SK-N-MC (cell line): ENCODE measurements around the gene LRP6.

Experiments used
- EZH2 ChIP-seq: fragments of 200-600 bp; sonication (generic); IDR thresholded peaks from one replicate; pipeline ENCODE4 v1.6.1; 2017; ENCODE audit warnings: antibody characterized with exemption
- FOXP2 ChIP-seq: optimal IDR thresholded peaks from 2 replicates; pipeline ENCODE3; 2011; ENCODE audit warnings: mild to moderate bottlenecking, moderate library complexity; ENCODE audit not compliant: insufficient read depth; ENCODE audit errors: extremely low read length, control extremely low read depth
- POLR2AphosphoS5 ChIP-seq: IDR thresholded peaks from 2 replicates; pipeline ENCODE4 v1.6.1; 2012; ENCODE audit warnings: mild to moderate bottlenecking, low read depth, low read length, borderline replicate concordance

GRCh38 chr12:12230275-12230674 is 36.6 kb downstream of the LRP6 start:
- TF ChIP-seq EZH2 (no peak), POLR2AphosphoS5 (no peak), FOXP2 (no peak)
